ENCODE results near the gene SOX2. TPM values are rescaled to one million over a fixed set of nuclear protein-coding genes. Genes with fewer than 3 reads are reported as not detected.

The SOX2 gene
- total RNA-seq, 1 experiment from 2014 or later: 307 TPM

GRCh38 chr3:181710345-181711291 is 1.1 kb upstream of the SOX2 start:
- Mint-ChIP-seq H3K9me3 (peaks cover 7 to 9% of the 10 kb centered on the region in 2 experiments; a peak in 4 of 5 replicates), H3K4me1 (peaks cover 41% of the 10 kb centered on the region in 2 experiments), H3K27me3 (ENCODE audit: low read depth) (no peaks in the 10 kb centered on the region; the same call in 1 of the 2 replicates), H3K27ac (peak overlapping the region in 1 of 3 experiments; percentile 98; a peak in 1 of 7 replicates), H3K4me3 (no peak overlapping the region), H3K36me3 (ENCODE audit: insufficient read depth in 1 of 3, low read depth in 3 of 3) (peaks cover 27 to 34% (median 33%) of the 10 kb centered on the region in 3 experiments)
- Histone ChIP-seq H4K5ac (ENCODE audit: insufficient read length, low read depth, low read length) (peak overlapping the region; percentile 54), H3K14ac (ENCODE audit: insufficient read depth, low read length) (peak overlapping the region; percentile 59), H2BK12ac (ENCODE audit: insufficient read length, low read depth, low read length) (peak overlapping the region; percentile 17), H3T11ph (ENCODE audit: low read length) (no peak overlapping the region), H3K79me1 (ENCODE audit: insufficient read depth, low read depth, low read length, poor library complexity, severe bottlenecking) (no peaks in the 10 kb centered on the region), H3K23ac (ENCODE audit: insufficient read length, low read depth, low read length) (no peak overlapping the region), H3K9me3 (ENCODE audit: control insufficient read depth, low read depth, low read length) (no peaks in the 10 kb centered on the region), H2AK5ac (ENCODE audit: insufficient read length, low read length) (peak overlapping the region; percentile 39), H2BK15ac (ENCODE audit: low read depth, low read length) (no peak overlapping the region), H3K23me2 (ENCODE audit: insufficient read length, low read depth, low read length, poor library complexity, severe bottlenecking) (peaks cover 15% of the 10 kb centered on the region), H2BK120ac (ENCODE audit: low read depth, low read length, poor library complexity, severe bottlenecking) (no peak overlapping the region), H3K56ac (ENCODE audit: insufficient read length, low read depth, low read length) (peak overlapping the region; percentile 6), H2BK20ac (ENCODE audit: low read depth, low read length, poor library complexity, severe bottlenecking) (no peak overlapping the region), H2AFZ (ENCODE audit: low read length) (no peak overlapping the region), H4K91ac (ENCODE audit: insufficient read length, low read depth, low read length) (peak overlapping the region; percentile 48), H3K9ac (ENCODE audit: extremely low read depth, insufficient read length, low read length) (peak overlapping the region; percentile 88), H4K20me1 (ENCODE audit: control insufficient read depth, insufficient read depth, insufficient read length) (peaks cover 3% of the 10 kb centered on the region), H4K8ac (replicated peaks; ENCODE audit: insufficient read length, low read depth, low read length) (no peak overlapping the region), H3K18ac (ENCODE audit: insufficient read length, low read depth, low read length) (peak overlapping the region; percentile 54), H3K4me2 (ENCODE audit: insufficient read depth, insufficient read length, low read length) (peak overlapping the region; percentile 98), H3K27me3 (ENCODE audit: insufficient read depth, low read length) (no peaks in the 10 kb centered on the region), H3K27ac (ENCODE audit: insufficient read length, low read depth, low read length) (peak overlapping the region; percentile 92), H3K79me2 (ENCODE audit: insufficient read depth, low read length) (peaks cover 21% of the 10 kb centered on the region; the same call in 1 of the 2 replicates), H2BK5ac (ENCODE audit: insufficient read length, low read length) (peak overlapping the region; percentile 66), H3K4ac (ENCODE audit: low read depth, low read length) (no peak overlapping the region), H3K4me1 (ENCODE audit: insufficient read depth, low read length) (peaks cover under 1% of the 10 kb centered on the region; the same call in 1 of the 2 replicates)
- no peak for TF ChIP-seq CTCF (conservative IDR thresholded peaks at IDR 0.05)
- WGBS (ENCODE audit: extremely low coverage, insufficient read length, low lambda C conversion rate): no CpG with 5 or more reads among the region's 37 CpGs
- peak; percentile 93 for DNase-seq

All from H9 (cell line).